ENCODE data around the gene ISOC2.

Gene ISOC2

GRCh38 chr19:55476100-55476775 lies 14.8 kb upstream of the ISOC2 start, which contains the start of gene ZNF628:
TSS of gene ZNF628 (plus strand) at chr19:55476617. CDS start at chr19:55479911, 3,294 bp downstream.
- peak; percentile 61 for DNase-seq

DNA sequence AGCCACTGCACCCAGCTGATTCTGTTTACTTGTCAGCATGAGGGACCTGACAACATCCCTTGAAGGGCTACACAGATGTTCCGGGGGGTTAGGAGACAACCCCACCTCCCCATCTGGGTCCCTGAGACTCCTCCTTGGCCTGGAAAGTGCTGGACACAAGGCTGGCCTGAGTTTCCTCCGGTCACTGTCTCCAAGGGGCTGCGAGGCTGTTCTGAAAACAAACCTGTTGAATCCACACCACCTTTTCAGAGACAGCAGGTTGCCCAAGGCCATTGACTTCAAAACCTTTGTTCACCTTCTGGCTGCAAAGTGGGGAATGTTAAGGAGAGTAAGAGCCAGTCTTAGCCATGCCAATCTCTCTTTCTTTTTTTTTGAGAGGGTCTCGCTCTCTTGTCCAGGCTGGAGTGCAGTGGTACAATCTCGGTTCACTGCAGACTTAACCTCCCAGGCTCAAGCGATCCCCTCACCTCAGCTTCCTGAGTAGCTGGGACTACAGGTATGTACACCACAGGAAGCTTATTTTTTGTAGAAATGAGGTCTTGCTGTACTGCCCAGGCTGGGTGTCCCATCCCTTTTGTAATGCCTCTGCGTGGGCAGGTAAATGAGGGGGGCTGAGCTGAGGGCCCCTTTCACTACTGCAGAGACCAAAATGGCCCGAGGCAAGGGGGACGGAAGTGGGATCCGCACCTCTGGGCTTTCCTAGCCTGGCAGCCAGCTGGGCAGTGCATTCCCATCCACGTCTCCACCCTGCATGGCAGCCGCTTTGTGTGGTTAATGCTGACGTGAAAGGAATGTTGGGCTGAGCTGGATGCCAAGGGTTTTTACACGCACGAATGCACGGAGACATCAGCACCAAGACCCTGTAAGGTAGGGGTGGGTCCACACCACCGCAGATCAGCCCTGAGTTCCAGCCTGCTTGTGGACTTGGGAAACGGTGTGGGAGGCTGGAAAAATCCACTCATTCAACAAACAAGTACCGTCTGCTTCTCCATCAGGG lies 13.1 kb upstream of the ISOC2 start:
- no peak for DNase-seq

GRCh38 chr19:55473225-55474012 lies 12.0 kb upstream of the ISOC2 start:
- DNase-seq: no peak

- DNase-seq: no peak
Observed at GRCh38 chr19:55472463-55472862, 11.0 kb upstream of the ISOC2 start.

- DNase-seq: no peak
Observed at GRCh38 chr19:55471266-55471665, 9.8 kb upstream of the ISOC2 start.

- DNase-seq: no peak
Observed at GRCh38 chr19:55468054-55468393, 6.6 kb upstream of the ISOC2 start.

DNA sequence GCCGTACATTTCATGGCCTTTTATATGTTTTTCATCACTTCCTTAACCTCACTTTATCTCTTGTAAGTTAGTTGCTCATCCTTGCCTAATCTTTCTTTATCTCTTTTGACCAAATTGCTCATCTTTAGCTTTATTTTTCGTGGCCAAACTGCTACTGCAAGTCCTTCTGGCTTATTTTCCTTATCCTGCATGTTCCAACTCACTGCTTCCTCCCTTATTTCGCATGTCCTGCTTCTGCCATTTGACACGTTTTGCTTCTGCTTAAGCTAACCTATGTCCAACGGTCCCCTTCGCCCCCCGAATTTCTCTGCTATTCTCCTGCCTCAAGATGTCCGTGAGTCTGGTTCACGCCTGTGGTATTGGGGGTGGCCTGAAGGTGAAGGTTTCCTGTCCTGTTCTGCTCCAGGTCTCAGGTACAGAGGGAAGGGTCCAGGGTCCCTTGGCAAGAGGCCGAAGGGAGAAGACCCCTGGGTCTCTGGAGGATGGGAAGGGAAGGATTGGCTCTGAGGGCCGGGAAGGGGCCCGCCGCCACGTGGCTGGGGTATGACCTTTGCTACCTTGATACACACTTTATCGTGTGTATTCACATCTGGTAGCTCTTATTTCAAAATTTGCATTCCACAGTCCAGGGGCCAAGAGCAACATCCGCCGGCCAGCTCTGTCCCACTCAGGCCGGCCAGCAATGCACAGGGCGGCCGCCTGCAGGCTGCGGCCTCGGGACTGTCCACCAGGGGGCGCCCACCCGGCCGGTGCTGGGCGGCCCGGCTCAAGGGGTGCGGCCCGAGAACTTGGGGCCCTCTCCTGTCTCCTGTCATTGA lies 6.0 kb upstream of the ISOC2 start:
- DNase-seq: no peak

- DNase-seq: no peak
Observed at GRCh38 chr19:55466241-55466614, 4.8 kb upstream of the ISOC2 start.

DNA sequence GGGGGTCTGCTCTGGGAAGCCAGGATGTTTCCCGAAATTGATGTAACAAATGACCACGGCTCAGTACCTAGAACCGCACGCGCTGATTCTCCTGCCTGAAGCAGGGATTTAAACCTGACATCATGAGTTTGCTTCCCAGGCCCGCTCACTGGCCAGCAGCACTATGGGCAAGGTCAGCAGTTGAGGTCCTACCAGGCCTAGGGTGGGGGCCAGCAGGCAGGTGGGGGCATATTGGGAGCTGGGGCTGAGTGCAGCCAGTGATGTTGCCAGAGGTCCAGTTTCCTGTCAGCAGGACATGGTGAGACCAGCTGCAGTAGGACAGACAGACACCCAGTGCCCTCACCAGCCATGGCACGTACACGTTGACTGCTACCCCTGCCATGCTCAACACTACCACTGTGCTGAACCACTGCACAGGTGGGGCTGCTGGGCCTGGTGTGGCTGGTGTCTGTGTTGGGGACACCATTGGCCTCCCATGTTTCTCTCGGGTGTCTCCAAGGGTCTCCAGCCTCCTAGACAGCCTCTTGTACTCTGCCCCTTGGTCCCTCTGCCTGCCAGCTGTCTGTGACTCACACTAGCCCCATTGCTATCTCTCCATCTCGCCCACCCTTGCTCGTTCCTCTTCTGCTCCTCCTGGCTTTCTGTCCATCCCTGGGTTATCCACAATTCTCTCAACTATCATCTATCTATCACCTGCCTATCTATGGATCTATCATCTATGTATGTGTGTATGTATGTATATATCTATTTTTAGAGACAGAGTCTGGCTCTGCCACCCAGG lies 4.2 kb upstream of the ISOC2 start:
- no peak for DNase-seq

DNA sequence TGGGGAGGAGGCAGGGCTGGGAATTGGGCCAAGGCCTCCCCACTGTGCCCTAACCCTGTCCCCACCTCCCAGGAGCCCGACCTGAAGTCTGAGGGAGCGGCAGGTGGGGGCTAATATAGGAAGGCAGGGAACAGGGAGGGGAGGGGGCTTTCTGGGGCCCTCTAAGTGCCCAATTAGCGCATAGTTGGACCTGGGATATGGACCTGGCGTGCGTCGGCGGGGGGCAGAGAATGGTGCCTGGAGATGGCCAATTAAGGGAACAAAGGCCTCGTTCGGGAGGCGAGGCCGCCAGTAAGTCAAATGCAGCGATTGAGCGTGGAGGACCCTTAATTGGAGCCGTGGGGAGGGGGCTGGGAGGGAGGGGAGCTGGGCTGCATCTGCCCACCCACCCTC lies 3.2 kb upstream of the ISOC2 start, which contains the start of gene C19orf85:
C19orf85 (minus strand) TSS at position 90 of the 393 bp plus-strand sequence. CDS start 197 bp downstream, outside the sequence.
- no peak for DNase-seq

GRCh38 chr19:55464039-55464661 lies 2.7 kb upstream of the ISOC2 start:
- DNase-seq: no peak

- DNase-seq: no peak
Observed at GRCh38 chr19:55463583-55464031, 2.2 kb upstream of the ISOC2 start.

DNA sequence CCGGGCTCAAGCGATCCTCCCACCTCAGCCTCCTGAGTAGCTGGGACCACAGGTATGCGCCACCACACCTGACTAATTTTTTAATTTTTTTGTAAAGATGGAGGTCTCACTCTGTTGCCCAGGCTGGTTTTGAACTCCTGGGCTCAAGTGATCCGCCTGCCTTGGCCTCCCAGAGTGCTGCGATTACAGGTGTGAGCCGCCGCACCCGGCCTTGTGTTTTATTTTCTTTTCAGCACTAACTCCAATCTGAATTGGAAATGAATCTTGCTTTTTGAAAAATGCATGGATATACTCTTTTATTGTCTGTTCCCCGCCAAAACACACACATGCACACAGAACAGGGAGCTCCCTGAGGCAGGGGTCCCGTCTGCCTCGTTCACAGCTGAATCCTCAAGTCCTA lies 1.3 kb upstream of the ISOC2 start:
- DNase-seq: no peak

GRCh38 chr19:55461974-55462626 lies 658 bp upstream of the ISOC2 start:
- no peak for DNase-seq

DNA sequence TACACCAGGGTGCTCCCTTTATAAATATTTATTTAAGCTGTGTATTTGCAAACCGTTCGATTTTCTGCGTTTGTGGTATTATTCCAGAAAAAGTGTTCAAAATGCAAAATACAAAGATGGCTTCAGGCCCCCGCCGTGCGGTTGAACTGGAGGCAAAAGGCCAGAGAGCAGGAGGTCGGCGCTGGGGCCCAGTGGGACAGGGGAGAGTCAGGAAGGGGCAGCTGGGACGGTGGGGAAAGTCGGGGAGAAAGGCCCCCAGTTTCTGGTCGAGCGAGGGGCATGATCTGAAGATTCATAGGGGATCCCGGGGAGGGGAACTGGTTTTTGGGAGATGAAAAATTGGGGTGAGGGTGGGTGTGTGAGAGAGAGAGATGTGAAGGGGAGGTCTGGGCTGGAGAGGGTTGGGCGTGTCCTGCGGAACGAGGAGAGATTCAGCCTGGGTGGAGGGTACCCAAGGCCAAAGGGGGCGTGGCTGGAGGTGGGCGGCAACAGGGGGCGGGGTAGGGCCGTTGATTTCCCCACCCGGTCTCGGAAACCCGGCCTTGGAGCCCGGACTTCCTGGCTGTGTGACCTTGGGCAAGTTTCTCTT lies 678 bp downstream of the ISOC2 start:
- DNase-seq: no peak

GRCh38 chr19:55459950-55460657 lies 1.3 kb downstream of the ISOC2 start:
- DNase-seq: no peak

- DNase-seq: no peak
Observed at GRCh38 chr19:55459551-55459949, 1.9 kb downstream of the ISOC2 start.

DNA sequence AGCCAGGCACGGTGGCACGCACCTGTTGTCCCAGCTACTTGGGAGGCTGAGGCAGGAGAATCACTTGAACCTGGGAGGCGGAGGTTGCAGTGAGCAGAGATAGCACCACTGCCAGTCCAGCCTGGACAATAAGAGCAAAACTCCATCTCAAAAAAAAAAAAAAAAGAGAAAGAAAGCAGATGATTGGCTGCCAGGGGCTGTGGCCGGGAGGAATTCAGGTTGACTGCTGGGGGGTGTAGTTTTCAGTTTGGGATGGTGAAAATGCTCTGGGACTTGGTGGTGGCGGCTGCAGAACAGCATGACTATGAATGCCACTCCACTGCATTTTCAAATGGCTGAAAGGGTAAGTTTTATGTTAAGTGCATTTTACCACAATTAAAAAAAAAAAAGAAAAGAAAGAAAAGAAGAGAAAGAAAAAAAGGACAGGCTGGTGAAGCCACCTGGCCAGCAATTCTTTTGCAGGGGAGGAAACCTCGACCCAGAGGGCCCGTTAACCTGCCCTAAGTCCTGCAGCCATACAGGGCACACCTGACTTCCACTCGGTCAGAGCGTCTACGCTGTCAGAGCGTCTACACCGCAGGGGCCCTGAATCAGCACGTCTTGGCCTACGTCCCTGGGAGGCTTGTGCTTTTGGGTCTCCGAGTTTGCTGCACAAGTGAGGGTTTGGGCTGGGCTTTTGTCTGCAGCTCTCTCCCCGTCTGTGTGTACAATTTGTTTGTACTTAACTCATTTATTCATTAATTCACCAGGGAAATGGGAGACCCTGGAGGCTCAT lies 3.6 kb downstream of the ISOC2 start:
- no peak for DNase-seq
